ENCODE results near the gene PLCXD3. TPM values are rescaled to one million over a fixed set of nuclear protein-coding genes. Genes with fewer than 3 reads are reported as not detected.

The PLCXD3 gene
- total and polyA plus RNA-seq, 8 donors = 0.07 to 4.8 (median 0.12) TPM

DNA sequence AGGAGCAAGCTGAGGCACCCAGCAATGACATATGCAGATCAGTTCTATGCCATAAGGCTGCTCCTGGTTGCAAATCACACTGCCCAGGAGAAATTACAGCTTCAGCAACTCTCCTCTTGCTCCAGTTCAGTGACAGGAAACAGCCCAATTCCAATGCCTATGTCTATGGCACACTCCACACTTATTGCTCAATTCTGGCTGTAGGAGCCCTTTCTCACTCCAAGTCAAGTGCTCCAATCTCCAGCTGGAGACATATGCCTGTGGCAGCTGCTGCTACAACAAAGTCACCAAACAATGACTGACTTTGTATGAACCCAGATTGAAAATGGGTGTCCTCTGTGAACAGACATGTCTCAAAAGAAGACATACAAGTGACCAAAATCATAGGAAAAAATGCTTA is 31.8 kb upstream of the PLCXD3 start:
- TF ChIP-seq, protein P1, sequence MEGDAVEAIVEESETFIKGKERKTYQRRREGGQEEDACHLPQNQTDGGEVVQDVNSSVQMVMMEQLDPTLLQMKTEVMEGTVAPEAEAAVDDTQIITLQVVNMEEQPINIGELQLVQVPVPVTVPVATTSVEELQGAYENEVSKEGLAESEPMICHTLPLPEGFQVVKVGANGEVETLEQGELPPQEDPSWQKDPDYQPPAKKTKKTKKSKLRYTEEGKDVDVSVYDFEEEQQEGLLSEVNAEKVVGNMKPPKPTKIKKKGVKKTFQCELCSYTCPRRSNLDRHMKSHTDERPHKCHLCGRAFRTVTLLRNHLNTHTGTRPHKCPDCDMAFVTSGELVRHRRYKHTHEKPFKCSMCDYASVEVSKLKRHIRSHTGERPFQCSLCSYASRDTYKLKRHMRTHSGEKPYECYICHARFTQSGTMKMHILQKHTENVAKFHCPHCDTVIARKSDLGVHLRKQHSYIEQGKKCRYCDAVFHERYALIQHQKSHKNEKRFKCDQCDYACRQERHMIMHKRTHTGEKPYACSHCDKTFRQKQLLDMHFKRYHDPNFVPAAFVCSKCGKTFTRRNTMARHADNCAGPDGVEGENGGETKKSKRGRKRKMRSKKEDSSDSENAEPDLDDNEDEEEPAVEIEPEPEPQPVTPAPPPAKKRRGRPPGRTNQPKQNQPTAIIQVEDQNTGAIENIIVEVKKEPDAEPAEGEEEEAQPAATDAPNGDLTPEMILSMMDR (IDR thresholded peaks at IDR 0.05) = no peak
- intact Hi-C loops (cut with DNase I) = no loop called here
- ATAC-seq = peak; percentile 24

GRCh38 chr5:41539454-41539853 is 29.1 kb upstream of the PLCXD3 start:
- ATAC-seq = no peak
- TF ChIP-seq, protein P1 (IDR thresholded peaks at IDR 0.05) = no peak
- peaks cover 0 to 17% of the 10 kb centered on the region in 2 donors for H3K9me3 ChIP-seq
- H3K27me3 ChIP-seq = no peaks in the 10 kb centered on the region
- DNase-seq = no peak
- no peaks in the 10 kb centered on the region for H3K36me3 ChIP-seq
- intact Hi-C loops (cut with DNase I) = no loop called here
- no peaks in the 10 kb centered on the region for H3K4me1 ChIP-seq
- no peak overlapping the region for H3K4me3 ChIP-seq
- no peak overlapping the region for H3K27ac ChIP-seq

More for the DNA sequence above, 31.8 kb upstream of the PLCXD3 start:
- H3K4me3 ChIP-seq = no peak overlapping the region
- no peaks in the 10 kb centered on the region for H3K4me1 ChIP-seq
- H3K27me3 ChIP-seq = no peaks in the 10 kb centered on the region
- no peak overlapping the region for H3K27ac ChIP-seq
- H3K9me3 ChIP-seq = peaks cover 0 to 12% of the 10 kb centered on the region in 2 donors
- no peaks in the 10 kb centered on the region for H3K36me3 ChIP-seq
- peak in 2 of 4 donors; percentile 3 to 9 for DNase-seq

GRCh38 chr5:41537581-41537980 is 27.2 kb upstream of the PLCXD3 start:
- no peaks in the 10 kb centered on the region for H3K4me1 ChIP-seq
- DNase-seq = no peak
- H3K27me3 ChIP-seq = no peaks in the 10 kb centered on the region
- intact Hi-C loops (cut with DNase I) = no loop called here
- H3K27ac ChIP-seq = no peak overlapping the region
- H3K4me3 ChIP-seq = no peak overlapping the region
- no peak for ATAC-seq
- no peaks in the 10 kb centered on the region for H3K36me3 ChIP-seq
- H3K9me3 ChIP-seq = peaks cover 0 to 17% of the 10 kb centered on the region in 2 donors
- TF ChIP-seq, protein P1 (IDR thresholded peaks at IDR 0.05) = no peak

- H3K27ac ChIP-seq = no peak overlapping the region
- ATAC-seq (no peak), DNase-seq (no peak)
- H3K36me3 ChIP-seq = no peaks in the 10 kb centered on the region
- H3K27me3 ChIP-seq = no peaks in the 10 kb centered on the region
- TF ChIP-seq, protein P1 (IDR thresholded peaks at IDR 0.05) = no peak
- no peaks in the 10 kb centered on the region for H3K4me1 ChIP-seq
- H3K4me3 ChIP-seq = no peak overlapping the region
- H3K9me3 ChIP-seq = peaks cover 0 to 19% of the 10 kb centered on the region in 2 donors
- intact Hi-C loops (cut with DNase I) = no loop called here
These were observed 22.1 kb upstream of the PLCXD3 start for GRCh38 chr5:41532485-41532884.

GRCh38 chr5:41527201-41527779 is 16.9 kb upstream of the PLCXD3 start:
- H3K36me3 ChIP-seq = no peaks in the 10 kb centered on the region
- ATAC-seq (peak; percentile 73), DNase-seq (peak in 1 of 4 donors; percentile 36)
- H3K27ac ChIP-seq = no peak overlapping the region
- TF ChIP-seq, protein P1 (IDR thresholded peaks at IDR 0.05) = no peak
- H3K27me3 ChIP-seq = no peaks in the 10 kb centered on the region
- H3K4me1 ChIP-seq = no peaks in the 10 kb centered on the region
- H3K4me3 ChIP-seq = no peak overlapping the region
- peaks cover 0 to 16% of the 10 kb centered on the region in 2 donors for H3K9me3 ChIP-seq
- intact Hi-C loops (cut with DNase I) = no loop called here
